Kidney glomerular epithelial cell (primary cell): Measurements from ENCODE around the gene MINDY4.

ENCODE experiments used
- DNase-seq: peaks from one replicate; lab custom pipeline; 2025; lab: John Stamatoyannopoulos, UW

The MINDY4 gene

GRCh38 chr7:30835396-30835915 is 64.2 kb downstream of the MINDY4 start:
- no peak for DNase-seq

- DNase-seq = no peak
Observed at GRCh38 chr7:30836991-30837390, 65.8 kb downstream of the MINDY4 start.

GRCh38 chr7:30837581-30837980 is 66.4 kb downstream of the MINDY4 start:
- DNase-seq = no peak

- no peak for DNase-seq
Observed at GRCh38 chr7:30838008-30838407, 66.8 kb downstream of the MINDY4 start.

GRCh38 chr7:30840141-30841024 is 69.2 kb downstream of the MINDY4 start:
- DNase-seq = no peak

GRCh38 chr7:30841025-30841735 is 70.0 kb downstream of the MINDY4 start:
- no peak for DNase-seq

- DNase-seq = no peak
Observed at GRCh38 chr7:30841801-30842541, 70.8 kb downstream of the MINDY4 start.

- no peak for DNase-seq
Observed at GRCh38 chr7:30842542-30843451, 71.6 kb downstream of the MINDY4 start.

- no peak for DNase-seq
Observed at GRCh38 chr7:30843741-30844482, 72.7 kb downstream of the MINDY4 start.

- no peak for DNase-seq
Observed at GRCh38 chr7:30844483-30844874, 73.3 kb downstream of the MINDY4 start.

- no peak for DNase-seq
Observed at GRCh38 chr7:30844916-30845315, 73.7 kb downstream of the MINDY4 start.

- DNase-seq = peak; percentile 7
Observed at GRCh38 chr7:30845426-30846135, 74.4 kb downstream of the MINDY4 start.

GRCh38 chr7:30846378-30846777 is 75.2 kb downstream of the MINDY4 start:
- no peak for DNase-seq

- no peak for DNase-seq
Observed at GRCh38 chr7:30848121-30848855, 77.1 kb downstream of the MINDY4 start.

GRCh38 chr7:30849565-30849964 is 78.3 kb downstream of the MINDY4 start:
- DNase-seq = no peak

GRCh38 chr7:30850426-30850825 is 79.2 kb downstream of the MINDY4 start:
- no peak for DNase-seq

- no peak for DNase-seq
Observed at GRCh38 chr7:30851651-30852307, 80.6 kb downstream of the MINDY4 start.

GRCh38 chr7:30852308-30852684 is 81.1 kb downstream of the MINDY4 start:
- DNase-seq = no peak
